Effector CD4-positive, alpha-beta T cell (primary cell): ENCODE data around the gene NEBL.

Source experiments
- DNase-seq: peaks from one replicate; pipeline ENCODE4 v3.0.0-alpha.2; 2020

Gene NEBL

GRCh38 chr10:20771051-20771450 lies 126.1 kb downstream of the NEBL start:
- no peak for DNase-seq

- DNase-seq, result no peak
These were observed 127.6 kb downstream of the NEBL start for GRCh38 chr10:20769481-20769880.

- DNase-seq, result no peak
These were observed 128.3 kb downstream of the NEBL start for GRCh38 chr10:20768843-20769242.

GRCh38 chr10:20767028-20767427 lies 130.1 kb downstream of the NEBL start:
- no peak for DNase-seq

GRCh38 chr10:20765066-20765465 lies 132.0 kb downstream of the NEBL start:
- DNase-seq, result no peak

GRCh38 chr10:20760460-20760859 lies 136.7 kb downstream of the NEBL start:
- no peak for DNase-seq

GRCh38 chr10:20748551-20748950 lies 148.6 kb downstream of the NEBL start:
- no peak for DNase-seq

- no peak for DNase-seq
These were observed 149.3 kb downstream of the NEBL start for GRCh38 chr10:20747782-20748181.

GRCh38 chr10:20746856-20747255 lies 150.3 kb downstream of the NEBL start:
- no peak for DNase-seq

- DNase-seq, result no peak
These were observed 151.3 kb downstream of the NEBL start for GRCh38 chr10:20745556-20746375.

GRCh38 chr10:20744821-20745220 lies 152.3 kb downstream of the NEBL start:
- no peak for DNase-seq

GRCh38 chr10:20743942-20744341 lies 153.2 kb downstream of the NEBL start:
- no peak for DNase-seq

GRCh38 chr10:20742737-20743541 lies 154.2 kb downstream of the NEBL start:
- DNase-seq, result no peak

GRCh38 chr10:20740120-20740519 lies 157.0 kb downstream of the NEBL start:
- DNase-seq, result no peak

GRCh38 chr10:20737107-20737506 lies 160.0 kb downstream of the NEBL start:
- no peak for DNase-seq
